ENCODE results near the gene RAMACL.

GRCh38 chr6:166591026-166591425, 4.5 kb upstream of the RAMACL start:
- TF ChIP-seq, protein P1, sequence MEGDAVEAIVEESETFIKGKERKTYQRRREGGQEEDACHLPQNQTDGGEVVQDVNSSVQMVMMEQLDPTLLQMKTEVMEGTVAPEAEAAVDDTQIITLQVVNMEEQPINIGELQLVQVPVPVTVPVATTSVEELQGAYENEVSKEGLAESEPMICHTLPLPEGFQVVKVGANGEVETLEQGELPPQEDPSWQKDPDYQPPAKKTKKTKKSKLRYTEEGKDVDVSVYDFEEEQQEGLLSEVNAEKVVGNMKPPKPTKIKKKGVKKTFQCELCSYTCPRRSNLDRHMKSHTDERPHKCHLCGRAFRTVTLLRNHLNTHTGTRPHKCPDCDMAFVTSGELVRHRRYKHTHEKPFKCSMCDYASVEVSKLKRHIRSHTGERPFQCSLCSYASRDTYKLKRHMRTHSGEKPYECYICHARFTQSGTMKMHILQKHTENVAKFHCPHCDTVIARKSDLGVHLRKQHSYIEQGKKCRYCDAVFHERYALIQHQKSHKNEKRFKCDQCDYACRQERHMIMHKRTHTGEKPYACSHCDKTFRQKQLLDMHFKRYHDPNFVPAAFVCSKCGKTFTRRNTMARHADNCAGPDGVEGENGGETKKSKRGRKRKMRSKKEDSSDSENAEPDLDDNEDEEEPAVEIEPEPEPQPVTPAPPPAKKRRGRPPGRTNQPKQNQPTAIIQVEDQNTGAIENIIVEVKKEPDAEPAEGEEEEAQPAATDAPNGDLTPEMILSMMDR (IDR thresholded peaks at IDR 0.05; ENCODE audit: poor library complexity) = no peak
- TF ChIP-seq EZH2 (IDR thresholded peaks at IDR 0.05; ENCODE audit: borderline replicate concordance) = no peak
- no peak for TF ChIP-seq EZH2phosphoT487 (IDR thresholded peaks at IDR 0.05; ENCODE audit: low read depth, severe bottlenecking, unreplicated experiment)
